ENCODE results near the gene SCN1A. TPM values are rescaled to one million over a fixed set of nuclear protein-coding genes. Genes with fewer than 3 reads are reported as not detected.

The SCN1A gene
- total and polyA plus RNA-seq, 10 donors = under 0.01 TPM; not detected in 9

DNA sequence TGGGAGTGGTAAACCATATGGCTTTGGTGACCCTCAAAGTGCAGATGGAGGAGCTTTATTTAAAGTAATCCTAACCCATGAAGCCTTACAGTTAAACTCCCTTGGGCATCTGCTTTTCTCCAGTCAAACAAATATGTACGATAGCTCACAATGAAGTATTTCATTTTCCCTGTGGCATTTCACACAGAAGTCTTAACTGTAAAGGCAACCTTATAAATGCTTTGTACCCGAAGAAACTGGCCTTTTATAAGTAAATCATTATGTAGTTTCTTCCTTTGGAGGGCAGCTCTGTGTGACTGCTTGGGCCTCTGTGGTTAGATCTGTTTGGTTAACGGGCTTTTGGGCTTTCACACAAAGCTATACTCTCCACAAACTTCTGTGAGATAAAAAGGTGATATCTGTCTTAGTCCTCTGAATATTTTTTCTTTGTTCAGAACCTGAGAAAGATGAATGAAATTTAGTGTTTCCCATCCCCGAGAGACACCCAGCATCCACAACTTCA lies 46.6 kb downstream of the SCN1A start:
- no peak overlapping the region for H3K4me3 ChIP-seq
- H3K9me3 ChIP-seq = no peaks in the 10 kb centered on the region
- no peaks in the 10 kb centered on the region for H3K36me3 ChIP-seq
- no peak overlapping the region for H3K27ac ChIP-seq
- no peaks in the 10 kb centered on the region for H3K4me1 ChIP-seq
- H3K27me3 ChIP-seq (replicated peaks in 1 of 7) = no peaks in the 10 kb centered on the region
- DNase-seq = no peak
- intact Hi-C loops (cut with DNase I; ENCODE audit: low total_unique reads) = no loop called here
- TF ChIP-seq POLR2A (IDR thresholded peaks at IDR 0.05) = no peak
- TF ChIP-seq, protein P1, sequence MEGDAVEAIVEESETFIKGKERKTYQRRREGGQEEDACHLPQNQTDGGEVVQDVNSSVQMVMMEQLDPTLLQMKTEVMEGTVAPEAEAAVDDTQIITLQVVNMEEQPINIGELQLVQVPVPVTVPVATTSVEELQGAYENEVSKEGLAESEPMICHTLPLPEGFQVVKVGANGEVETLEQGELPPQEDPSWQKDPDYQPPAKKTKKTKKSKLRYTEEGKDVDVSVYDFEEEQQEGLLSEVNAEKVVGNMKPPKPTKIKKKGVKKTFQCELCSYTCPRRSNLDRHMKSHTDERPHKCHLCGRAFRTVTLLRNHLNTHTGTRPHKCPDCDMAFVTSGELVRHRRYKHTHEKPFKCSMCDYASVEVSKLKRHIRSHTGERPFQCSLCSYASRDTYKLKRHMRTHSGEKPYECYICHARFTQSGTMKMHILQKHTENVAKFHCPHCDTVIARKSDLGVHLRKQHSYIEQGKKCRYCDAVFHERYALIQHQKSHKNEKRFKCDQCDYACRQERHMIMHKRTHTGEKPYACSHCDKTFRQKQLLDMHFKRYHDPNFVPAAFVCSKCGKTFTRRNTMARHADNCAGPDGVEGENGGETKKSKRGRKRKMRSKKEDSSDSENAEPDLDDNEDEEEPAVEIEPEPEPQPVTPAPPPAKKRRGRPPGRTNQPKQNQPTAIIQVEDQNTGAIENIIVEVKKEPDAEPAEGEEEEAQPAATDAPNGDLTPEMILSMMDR (IDR thresholded peaks at IDR 0.05 in 8 of 11, conservative IDR thresholded peaks at IDR 0.05 in 3 of 11) = no peak
- TF ChIP-seq POLR2AphosphoS5 (IDR thresholded peaks at IDR 0.05) = no peak
- 61 to 68% (median 64%) methylated on average over 4 of the region's 4 CpGs for WGBS, 5 donors

DNA sequence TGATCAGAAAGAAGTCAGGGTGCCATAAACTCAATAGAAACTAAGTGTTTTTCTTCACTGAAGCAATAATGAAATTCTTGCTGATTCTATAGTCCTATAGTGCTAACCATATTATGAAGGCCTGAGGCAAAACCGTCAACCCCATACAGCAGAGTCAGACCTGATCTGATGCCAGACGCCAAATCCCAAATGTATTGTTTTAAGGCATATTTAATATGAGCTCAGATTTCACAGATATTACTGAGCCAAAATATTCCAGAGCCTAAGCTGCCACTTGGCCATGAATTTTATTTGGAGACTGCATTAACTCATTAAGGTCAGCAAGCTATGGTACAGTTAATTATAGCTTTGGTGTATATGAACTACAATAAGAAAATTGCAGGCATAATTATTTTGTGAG lies 53.4 kb downstream of the SCN1A start:
- no peak overlapping the region for H3K4me3 ChIP-seq
- H3K27ac ChIP-seq = no peak overlapping the region
- no peaks in the 10 kb centered on the region for H3K36me3 ChIP-seq
- intact Hi-C loops (cut with DNase I; ENCODE audit: low total_unique reads) = no loop called here
- H3K4me1 ChIP-seq = no peaks in the 10 kb centered on the region
- no peaks in the 10 kb centered on the region for H3K9me3 ChIP-seq
- no peaks in the 10 kb centered on the region for H3K27me3 ChIP-seq (replicated peaks in 1 of 7)
- no peak for TF ChIP-seq POLR2AphosphoS5 (IDR thresholded peaks at IDR 0.05)
- TF ChIP-seq, protein P1 (IDR thresholded peaks at IDR 0.05 in 8 of 11, conservative IDR thresholded peaks at IDR 0.05 in 3 of 11) = no peak
- no peak for TF ChIP-seq POLR2A (IDR thresholded peaks at IDR 0.05)
- 88 to 98% (median 92%) methylated on average over 2 of the region's 2 CpGs for WGBS, 5 donors
- DNase-seq = no peak

DNA sequence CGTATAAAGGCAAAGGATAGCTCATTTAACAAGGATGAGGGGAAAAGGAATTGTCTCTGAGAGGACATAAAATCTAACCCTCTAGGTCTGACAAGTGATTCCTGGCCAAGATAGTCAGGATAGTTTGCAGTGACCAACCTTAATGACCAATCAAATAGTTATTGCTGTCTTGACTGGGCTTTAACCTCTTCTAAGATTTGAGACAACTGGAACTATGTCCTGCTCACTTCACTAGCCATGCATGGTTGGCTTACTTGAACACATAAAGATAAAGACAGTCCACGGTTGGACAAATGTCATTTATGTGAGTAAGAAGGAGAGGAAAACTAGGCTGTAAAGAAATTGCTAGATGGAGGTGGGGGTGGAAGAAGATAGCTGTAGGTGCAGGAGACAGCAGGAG lies 53.8 kb downstream of the SCN1A start:
- Histone ChIP-seq H3K4me1 (no peaks in the 10 kb centered on the region), H3K27ac (no peak overlapping the region), H3K36me3 (no peaks in the 10 kb centered on the region), H3K27me3 (replicated peaks in 1 of 7) (no peaks in the 10 kb centered on the region), H3K9me3 (no peaks in the 10 kb centered on the region), H3K4me3 (no peak overlapping the region)
- intact Hi-C loops (cut with DNase I; ENCODE audit: low total_unique reads) = no loop called here
- 56 to 88% (median 65%) methylated on average over 2 of the region's 2 CpGs for WGBS, 5 donors
- no peak for DNase-seq
- TF ChIP-seq POLR2A (IDR thresholded peaks at IDR 0.05) (no peak), POLR2AphosphoS5 (IDR thresholded peaks at IDR 0.05) (no peak)
- TF ChIP-seq, protein P1 (IDR thresholded peaks at IDR 0.05 in 8 of 11, conservative IDR thresholded peaks at IDR 0.05 in 3 of 11) = no peak

DNA sequence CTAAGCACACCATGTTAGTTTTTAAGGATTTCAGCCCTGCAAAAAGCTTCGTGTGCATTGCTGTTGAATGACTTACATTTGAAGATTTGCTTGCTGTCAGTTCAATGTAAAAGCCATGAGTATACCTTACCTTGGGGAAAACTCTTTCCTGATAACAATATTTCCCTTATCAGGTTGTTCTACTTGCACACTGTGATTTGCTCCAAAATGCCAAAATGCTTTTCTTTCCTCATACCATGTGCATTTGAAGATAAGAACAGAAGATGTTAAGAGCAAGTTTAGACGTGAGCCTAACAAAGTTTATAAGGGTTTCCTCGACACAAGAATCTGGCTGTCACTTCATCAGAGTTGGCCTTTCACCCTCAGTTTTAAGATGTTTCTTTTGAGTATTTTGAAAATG lies 57.6 kb downstream of the SCN1A start:
- TF ChIP-seq POLR2A (IDR thresholded peaks at IDR 0.05) = no peak
- TF ChIP-seq, protein P1 (IDR thresholded peaks at IDR 0.05 in 8 of 11, conservative IDR thresholded peaks at IDR 0.05 in 3 of 11) = no peak
- no peak for TF ChIP-seq POLR2AphosphoS5 (IDR thresholded peaks at IDR 0.05)
- Histone ChIP-seq H3K4me3 (no peak overlapping the region), H3K9me3 (no peaks in the 10 kb centered on the region), H3K36me3 (no peaks in the 10 kb centered on the region), H3K4me1 (no peaks in the 10 kb centered on the region), H3K27me3 (replicated peaks in 1 of 7) (no peaks in the 10 kb centered on the region), H3K27ac (no peak overlapping the region)
- DNase-seq = no peak
- intact Hi-C loops (cut with DNase I; ENCODE audit: low total_unique reads) = no loop called here
- WGBS, 5 donors = 42 to 72% (median 64%) methylated on average over 3 of the region's 3 CpGs

All from spleen (tissue), 11 donors.